ENCODE measurements around the gene ARID1B. TPM values are rescaled to one million over a fixed set of nuclear protein-coding genes. Genes with fewer than 3 reads are reported as not detected.

ARID1B gene
- total RNA-seq, 1 experiment from 2014 or later: 63.9 TPM

DNA sequence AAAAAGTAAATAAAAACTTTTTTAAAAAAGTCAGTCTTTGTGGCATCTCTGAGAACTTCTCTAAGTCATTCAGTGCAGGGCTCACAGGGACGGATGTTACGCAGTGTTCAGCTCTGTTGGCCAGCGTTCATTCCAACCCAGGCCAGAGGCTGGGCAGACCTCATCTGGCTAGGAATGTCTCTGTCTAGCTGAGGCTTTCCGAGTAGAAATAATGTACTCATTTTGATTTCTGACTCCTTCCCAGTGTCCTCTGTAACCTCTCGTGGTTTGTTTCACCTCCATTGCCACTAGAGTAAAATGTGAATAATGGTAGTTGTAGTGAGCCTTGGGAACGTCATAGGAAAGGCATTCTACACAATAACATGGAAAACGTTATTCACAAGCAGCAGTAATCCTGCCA is 411.0 kb downstream of the ARID1B start:
- H3K27me3 Mint-ChIP-seq (ENCODE audit: insufficient read depth, unreplicated experiment): no peaks in the 10 kb centered on the region
- peaks cover 59% of the 10 kb centered on the region for H3K36me3 Mint-ChIP-seq (ENCODE audit: insufficient read depth, unreplicated experiment)
- no peak for DNase-seq (ENCODE audit: unreplicated experiment)
- no peaks in the 10 kb centered on the region for H3K9me3 Mint-ChIP-seq (ENCODE audit: unreplicated experiment)
- TF ChIP-seq, protein P1, sequence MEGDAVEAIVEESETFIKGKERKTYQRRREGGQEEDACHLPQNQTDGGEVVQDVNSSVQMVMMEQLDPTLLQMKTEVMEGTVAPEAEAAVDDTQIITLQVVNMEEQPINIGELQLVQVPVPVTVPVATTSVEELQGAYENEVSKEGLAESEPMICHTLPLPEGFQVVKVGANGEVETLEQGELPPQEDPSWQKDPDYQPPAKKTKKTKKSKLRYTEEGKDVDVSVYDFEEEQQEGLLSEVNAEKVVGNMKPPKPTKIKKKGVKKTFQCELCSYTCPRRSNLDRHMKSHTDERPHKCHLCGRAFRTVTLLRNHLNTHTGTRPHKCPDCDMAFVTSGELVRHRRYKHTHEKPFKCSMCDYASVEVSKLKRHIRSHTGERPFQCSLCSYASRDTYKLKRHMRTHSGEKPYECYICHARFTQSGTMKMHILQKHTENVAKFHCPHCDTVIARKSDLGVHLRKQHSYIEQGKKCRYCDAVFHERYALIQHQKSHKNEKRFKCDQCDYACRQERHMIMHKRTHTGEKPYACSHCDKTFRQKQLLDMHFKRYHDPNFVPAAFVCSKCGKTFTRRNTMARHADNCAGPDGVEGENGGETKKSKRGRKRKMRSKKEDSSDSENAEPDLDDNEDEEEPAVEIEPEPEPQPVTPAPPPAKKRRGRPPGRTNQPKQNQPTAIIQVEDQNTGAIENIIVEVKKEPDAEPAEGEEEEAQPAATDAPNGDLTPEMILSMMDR (IDR thresholded peaks at IDR 0.05; ENCODE audit: unreplicated experiment): no peak
- H3K4me1 Mint-ChIP-seq (ENCODE audit: insufficient read depth, unreplicated experiment): peaks cover 4% of the 10 kb centered on the region
- CTCF ChIA-PET: interaction anchor here (0.7 to 1.1 kb wide), 2 partner anchors 152 to 871 kb away, joined by 3 read pairs; no protein-coding TSS in a partner anchor
- intact Hi-C loops (cut with micrococcal nuclease): loop anchor here (10.0 kb wide), 1 partner anchor 233 kb away; no protein-coding TSS in a partner anchor
- no peak overlapping the region for H3K27ac Mint-ChIP-seq (ENCODE audit: low read depth, unreplicated experiment)
- POLR2A ChIA-PET: interaction anchor here (1.4 kb wide), 1 partner anchor 10 kb away, joined by 3 read pairs; no protein-coding TSS in a partner anchor
- BruUV-seq (replicated peaks): no TSS peak
- H3K4me3 Mint-ChIP-seq (ENCODE audit: unreplicated experiment): no peak overlapping the region

DNA sequence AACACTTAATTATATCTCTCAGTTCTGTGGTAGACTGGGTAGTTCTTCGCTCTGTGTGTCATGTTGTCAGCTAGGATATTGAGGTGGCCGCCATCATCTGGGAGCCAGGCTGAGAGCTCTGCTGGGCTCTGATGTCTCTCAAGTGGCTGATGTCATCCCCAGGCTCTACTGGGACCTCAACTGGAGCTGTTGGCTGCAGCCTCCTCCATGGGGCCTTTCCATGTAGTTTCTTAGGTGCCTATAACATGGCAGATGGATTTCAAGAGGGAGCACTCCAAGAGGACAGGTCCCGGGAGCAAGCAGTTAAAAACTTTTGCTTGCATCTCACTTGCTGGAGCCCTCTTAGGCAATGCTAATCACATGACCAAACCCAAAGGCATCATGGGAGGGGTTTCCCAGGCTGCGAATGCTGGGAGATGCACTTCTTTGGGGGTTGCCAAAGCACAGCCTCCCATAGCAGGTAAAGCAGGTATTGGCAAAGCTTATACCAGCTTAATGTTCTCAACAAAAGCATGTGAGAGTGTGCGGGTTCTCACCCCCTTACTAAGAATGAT is 416.3 kb downstream of the ARID1B start:
- CTCF ChIA-PET: interaction anchor here (0.7 to 1.5 kb wide), 2 partner anchors 9 to 63 kb away, joined by 3 to 8 read pairs; no protein-coding TSS in a partner anchor
- intact Hi-C loops (cut with micrococcal nuclease): no loop called here

DNA sequence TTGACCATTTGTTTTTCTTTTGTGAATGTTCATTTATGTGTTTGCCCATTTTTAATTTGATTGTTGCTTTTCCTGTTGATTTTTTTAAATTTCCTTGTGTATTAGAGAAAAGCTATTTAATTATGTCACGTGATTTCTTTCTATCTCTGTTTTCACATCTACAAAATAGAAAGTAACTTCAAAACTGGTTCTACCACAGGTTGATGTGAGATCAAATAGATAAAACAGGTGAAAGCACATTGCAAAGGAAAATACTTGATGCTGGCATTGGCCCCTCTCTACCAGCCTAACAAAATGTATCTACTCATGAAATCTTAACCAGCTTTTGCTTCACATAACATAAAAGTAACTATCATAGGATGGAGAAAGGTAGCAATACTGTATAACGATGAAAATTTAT is 416.9 kb downstream of the ARID1B start:
- ChIA-PET CTCF (interaction anchor here (1.5 kb wide), 1 partner anchor 10 kb away, joined by 8 read pairs; no protein-coding TSS in a partner anchor), POLR2A (interaction anchor here (0.7 to 1.6 kb wide), 4 partner anchors 10 to 173 kb away, joined by 3 to 5 read pairs (median 4); no protein-coding TSS in a partner anchor)
- peaks cover 5% of the 10 kb centered on the region for H3K4me1 Mint-ChIP-seq (ENCODE audit: insufficient read depth, unreplicated experiment)

More for the DNA sequence above, 416.3 kb downstream of the ARID1B start:
- POLR2A ChIA-PET: interaction anchor here (1.0 to 1.6 kb wide), 3 partner anchors 9 to 172 kb away, joined by 3 to 5 read pairs (median 4); no protein-coding TSS in a partner anchor
- Mint-ChIP-seq H3K4me3 (ENCODE audit: unreplicated experiment) (no peak overlapping the region), H3K27me3 (ENCODE audit: insufficient read depth, unreplicated experiment) (no peaks in the 10 kb centered on the region), H3K9me3 (ENCODE audit: unreplicated experiment) (no peaks in the 10 kb centered on the region), H3K36me3 (ENCODE audit: insufficient read depth, unreplicated experiment) (peaks cover 36% of the 10 kb centered on the region), H3K4me1 (ENCODE audit: insufficient read depth, unreplicated experiment) (peaks cover 5% of the 10 kb centered on the region), H3K27ac (ENCODE audit: low read depth, unreplicated experiment) (no peak overlapping the region)
- no peak for DNase-seq (ENCODE audit: unreplicated experiment)
- TF ChIP-seq, protein P1 (IDR thresholded peaks at IDR 0.05; ENCODE audit: unreplicated experiment): no peak
- no TSS peak for BruUV-seq (replicated peaks)

DNA sequence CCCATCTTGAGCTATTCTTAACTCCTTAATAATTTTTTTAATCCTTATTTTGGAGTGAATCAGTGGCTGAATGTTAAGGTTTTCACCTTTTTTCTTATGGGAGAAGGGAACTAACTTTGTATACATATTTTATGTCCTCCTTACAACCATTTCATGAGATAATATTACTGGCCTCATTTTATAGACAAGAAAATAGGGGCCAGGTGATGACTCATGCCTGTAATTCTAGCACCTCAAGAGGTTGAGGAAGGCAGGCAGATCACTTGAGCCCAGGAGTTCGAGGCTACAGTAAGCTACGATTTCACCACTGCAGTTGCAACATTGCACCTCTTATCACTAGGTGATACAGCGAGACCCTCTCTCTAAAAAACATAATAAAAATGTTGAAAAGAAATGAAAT is 417.5 kb downstream of the ARID1B start:
- no peaks in the 10 kb centered on the region for H3K9me3 Mint-ChIP-seq (ENCODE audit: unreplicated experiment)

More for the DNA sequence above, 416.9 kb downstream of the ARID1B start:
- Mint-ChIP-seq H3K9me3 (ENCODE audit: unreplicated experiment) (no peaks in the 10 kb centered on the region), H3K4me3 (ENCODE audit: unreplicated experiment) (no peak overlapping the region), H3K36me3 (ENCODE audit: insufficient read depth, unreplicated experiment) (peaks cover 36% of the 10 kb centered on the region), H3K27ac (ENCODE audit: low read depth, unreplicated experiment) (no peak overlapping the region), H3K27me3 (ENCODE audit: insufficient read depth, unreplicated experiment) (no peaks in the 10 kb centered on the region)
- no peak for DNase-seq (ENCODE audit: unreplicated experiment)
- intact Hi-C loops (cut with micrococcal nuclease): no loop called here
- TF ChIP-seq, protein P1 (IDR thresholded peaks at IDR 0.05; ENCODE audit: unreplicated experiment): no peak
- BruUV-seq (replicated peaks): no TSS peak

More for the DNA sequence above, 417.5 kb downstream of the ARID1B start:
- Mint-ChIP-seq H3K4me3 (ENCODE audit: unreplicated experiment) (no peak overlapping the region), H3K27me3 (ENCODE audit: insufficient read depth, unreplicated experiment) (no peaks in the 10 kb centered on the region), H3K36me3 (ENCODE audit: insufficient read depth, unreplicated experiment) (peaks cover 32% of the 10 kb centered on the region), H3K4me1 (ENCODE audit: insufficient read depth, unreplicated experiment) (peaks cover 5% of the 10 kb centered on the region), H3K27ac (ENCODE audit: low read depth, unreplicated experiment) (no peak overlapping the region)
- POLR2A ChIA-PET: interaction anchor here (0.7 to 1.6 kb wide), 5 partner anchors 10 to 173 kb away, joined by 3 to 5 read pairs (median 3); no protein-coding TSS in a partner anchor
- DNase-seq (ENCODE audit: unreplicated experiment): peak; percentile 17
- TF ChIP-seq, protein P1 (IDR thresholded peaks at IDR 0.05; ENCODE audit: unreplicated experiment): no peak
- no TSS peak for BruUV-seq (replicated peaks)
- CTCF ChIA-PET: interaction anchor here (0.7 to 1.5 kb wide), 3 partner anchors 11 to 1064 kb away, joined by 3 to 8 read pairs (median 4); no protein-coding TSS in a partner anchor
- intact Hi-C loops (cut with micrococcal nuclease): no loop called here

All from MCF 10A (cell line).